Spleen (tissue), 11 donors: ENCODE data around the gene LCNL1. TPM values are rescaled to one million over a fixed set of nuclear protein-coding genes. Genes with fewer than 3 reads are reported as not detected.
A peak's percentile ranks its signal among the peaks of the same experiment; 100 is the strongest.

Experiments used
- DNase-seq: peaks from one replicate; pipeline ENCODE4 v3.0.0-alpha.2; 2020
- H3K27ac ChIP-seq, 8 donors: fragments of 200-600 bp; sonication (generic) in 7 of 8; 1 replicate in 4 of 8; 2 replicates in 4 of 8; pipeline versions ENCODE4 v1.5.0 to v1.8.0; 2016 to 2021; ENCODE audit warnings: inconsistent platforms in 4 of 8, mild to moderate bottlenecking in 4 of 8, moderate library complexity in 1 of 8
- H3K27me3 ChIP-seq, 7 donors: fragments of 200-600 bp; sonication (generic) in 6 of 7; replicated peaks in 1 of 7; 1 replicate in 4 of 7; 2 replicates in 3 of 7; pipeline versions ENCODE4 v1.5.0 to v1.8.0; 2016 to 2021; ENCODE audit warnings: inconsistent platforms in 3 of 7, mild to moderate bottlenecking in 1 of 7
- H3K36me3 ChIP-seq, 6 donors: fragments of 200-600 bp; sonication (generic) in 5 of 6; 1 replicate in 4 of 6; 2 replicates in 2 of 6; pipeline versions ENCODE4 v1.5.0 to v1.8.0; 2016 to 2021; ENCODE audit warnings: inconsistent platforms in 2 of 6
- H3K4me1 ChIP-seq, 6 donors: fragments of 200-600 bp; sonication (generic) in 5 of 6; 1 replicate in 3 of 6; 2 replicates in 3 of 6; pipeline versions ENCODE4 v1.5.0 to v1.8.0; 2016 to 2021; ENCODE audit warnings: inconsistent platforms in 3 of 6
- H3K4me3 ChIP-seq, 8 donors: fragments of 200-600 bp; sonication (generic) in 7 of 8; 1 replicate in 4 of 8; 2 replicates in 4 of 8; pipeline versions ENCODE4 v1.5.0 to v1.8.0; 2016 to 2021; ENCODE audit warnings: inconsistent platforms in 4 of 8, mild to moderate bottlenecking in 4 of 8, moderate library complexity in 2 of 8
- H3K9me3 ChIP-seq, 8 donors: fragments of 200-600 bp; sonication (generic) in 7 of 8; 1 replicate in 4 of 8; 2 replicates in 4 of 8; pipeline versions ENCODE4 v1.5.0 to v1.8.0; 2016 to 2021; ENCODE audit warnings: inconsistent platforms in 4 of 8
- CTCF ChIP-seq, 11 experiments: fragments of 200-600 bp in 7 of 11; fragments of 450-650 bp in 4 of 11; sonication (generic) in 4 of 11; IDR thresholded peaks in 8 of 11; conservative IDR thresholded peaks in 3 of 11; 1 replicate in 7 of 11; 2 replicates in 4 of 11; pipeline versions ENCODE4 v1.4.0 to v1.8.0; 2016 to 2021; ENCODE audit warnings: antibody characterized with exemption in 11 of 11, inconsistent platforms in 4 of 11, mild to moderate bottlenecking in 1 of 11
- POLR2A ChIP-seq, 3 donors: fragments of 450-650 bp; IDR thresholded peaks; one replicate each; pipeline ENCODE4 v1.5.1; 2017; ENCODE audit warnings: antibody characterized with exemption in 3 of 3, mild to moderate bottlenecking in 1 of 3
- POLR2AphosphoS5 ChIP-seq, 3 donors: sonication (generic); formaldehyde crosslinking; IDR thresholded peaks; one replicate each; pipeline ENCODE4 v1.5.1; 2017; ENCODE audit warnings: antibody characterized with exemption in 3 of 3
- WGBS, 5 donors: extraction: QIAGEN DNeasy Blood & Tissue Kit in 3 of 5; methylation state at CpG; one replicate each; pipeline versions ENCODE4 v1.1.5 to v1.1.7; 2013 to 2018; 5-methylcytosine and 5-hydroxymethylcytosine counted together
- intact Hi-C: fragments of 100-400 bp; cut with DNase I; formaldehyde crosslinking; loops from one replicate; pipeline ENCODE4 v1.15.0; 2023; ENCODE audit warnings: low total_unique reads
- polyA plus RNA-seq, 3 donors: library from polyadenylated mRNA; stranded (reverse); fragments of 200-250 nt; gene quantifications; one replicate each; pipeline ENCODE4 v1.2.1, GENCODE V29; 2013
- total RNA-seq, 7 donors: library from RNA; depleted of rRNA in 3 of 7; stranded (reverse); fragments of >200 nt in 3 of 7; fragmentation: NEBNext Ultra II Directional in 4 of 7; extraction: Animal tissue kit (Norgen Biotek cat#: 25700) in 4 of 7; gene quantifications; one replicate each; pipeline versions ENCODE4 v1.1.0 to v1.2.1, GENCODE V29; 2016 to 2021
- donor health status: healthy with polysubstance abuse.
- donor health status: DM: no; HTN: no; CAD: no; lungs with moderate emphysema.
- donor health status: DM: no; HTN: no; CAD: no.
- donor health status: Bipolar disorder and iron deficiency.
- donor health status: healthy.
- donor health status: DM: no; HTN: no; CAD: no.
- donor health status: DM: yes; HTN: yes; CAD: no.

Gene LCNL1
- total and polyA plus RNA-seq, 10 donors, result 1.3 to 8.3 (median 3.2) TPM

- WGBS, 5 donors, result 87 to 94% (median 91%) methylated on average over 25 to 44 of the region's 44 CpGs
- no peaks in the 10 kb centered on the region for H3K27me3 ChIP-seq
- peaks cover 12 to 57% (median 31%) of the 10 kb centered on the region in 6 donors for H3K4me1 ChIP-seq
- no peak for TF ChIP-seq CTCF (IDR thresholded peaks at IDR 0.05 in 8 of 11, conservative IDR thresholded peaks at IDR 0.05 in 3 of 11)
- TF ChIP-seq POLR2A (IDR thresholded peaks at IDR 0.05), result no peak
- TF ChIP-seq POLR2AphosphoS5 (IDR thresholded peaks at IDR 0.05), result no peak
- intact Hi-C loops, result no loop called here
- peak overlapping the region in 5 of 8 donors; percentile 83 to 94 (median 90) for H3K27ac ChIP-seq
- no peaks in the 10 kb centered on the region for H3K9me3 ChIP-seq
- H3K4me3 ChIP-seq, result peak overlapping the region in 4 of 8 donors; percentile 1 to 45 (median 26)
- H3K36me3 ChIP-seq, result no peaks in the 10 kb centered on the region
- DNase-seq, result no peak
Observed at GRCh38 chr9:136952876-136953770, 29.7 kb upstream of the LCNL1 start.

- no peak for TF ChIP-seq POLR2A (IDR thresholded peaks at IDR 0.05)
- no peak for TF ChIP-seq POLR2AphosphoS5 (IDR thresholded peaks at IDR 0.05)
- TF ChIP-seq CTCF (IDR thresholded peaks at IDR 0.05 in 8 of 11, conservative IDR thresholded peaks at IDR 0.05 in 3 of 11), result no peak
- no peaks in the 10 kb centered on the region for H3K9me3 ChIP-seq
- no peaks in the 10 kb centered on the region for H3K36me3 ChIP-seq
- intact Hi-C loops, result no loop called here
- peak overlapping the region in 3 of 8 donors; percentile 17 to 45 (median 34) for H3K4me3 ChIP-seq
- H3K27me3 ChIP-seq, result no peaks in the 10 kb centered on the region
- H3K4me1 ChIP-seq, result peaks cover 9 to 51% (median 25%) of the 10 kb centered on the region in 6 donors
- peak; percentile 72 for DNase-seq
- WGBS, 5 donors, result 82 to 86% (median 84%) methylated on average over 12 to 19 of the region's 19 CpGs
- peak overlapping the region in 1 of 8 donors; percentile 8 for H3K27ac ChIP-seq
Observed at GRCh38 chr9:136953771-136954269, 29.0 kb upstream of the LCNL1 start.

GRCh38 chr9:136954270-136955083 lies 28.3 kb upstream of the LCNL1 start:
- intact Hi-C loops, result no loop called here
- TF ChIP-seq CTCF (IDR thresholded peaks at IDR 0.05 in 8 of 11, conservative IDR thresholded peaks at IDR 0.05 in 3 of 11) (no peak), POLR2A (IDR thresholded peaks at IDR 0.05) (no peak), POLR2AphosphoS5 (IDR thresholded peaks at IDR 0.05) (no peak)
- WGBS, 5 donors, result 77 to 87% (median 85%) methylated on average over 22 to 25 of the region's 25 CpGs

More at GRCh38 chr9:136954270-136955083, 28.3 kb upstream of the LCNL1 start:
- Histone ChIP-seq H3K4me1 (peaks cover 5 to 51% (median 20%) of the 10 kb centered on the region in 6 donors), H3K27ac (no peak overlapping the region), H3K4me3 (no peak overlapping the region), H3K36me3 (no peaks in the 10 kb centered on the region), H3K9me3 (no peaks in the 10 kb centered on the region), H3K27me3 (no peaks in the 10 kb centered on the region)
- DNase-seq, result peak; percentile 72
